NCI-H187 treated with DMSO at 0.1 percent for 48 hours (cell line): ENCODE data around the gene CELF1.
"Not testable (repeated sequence)": the region's sequence is repeated elsewhere in the genome, so short reads cannot be mapped to it uniquely, and the experiment has no call there.

Experiments
- DNase-seq: peaks from one replicate; lab custom pipeline; 2025; lab: John Stamatoyannopoulos, UW

CELF1 gene

DNA sequence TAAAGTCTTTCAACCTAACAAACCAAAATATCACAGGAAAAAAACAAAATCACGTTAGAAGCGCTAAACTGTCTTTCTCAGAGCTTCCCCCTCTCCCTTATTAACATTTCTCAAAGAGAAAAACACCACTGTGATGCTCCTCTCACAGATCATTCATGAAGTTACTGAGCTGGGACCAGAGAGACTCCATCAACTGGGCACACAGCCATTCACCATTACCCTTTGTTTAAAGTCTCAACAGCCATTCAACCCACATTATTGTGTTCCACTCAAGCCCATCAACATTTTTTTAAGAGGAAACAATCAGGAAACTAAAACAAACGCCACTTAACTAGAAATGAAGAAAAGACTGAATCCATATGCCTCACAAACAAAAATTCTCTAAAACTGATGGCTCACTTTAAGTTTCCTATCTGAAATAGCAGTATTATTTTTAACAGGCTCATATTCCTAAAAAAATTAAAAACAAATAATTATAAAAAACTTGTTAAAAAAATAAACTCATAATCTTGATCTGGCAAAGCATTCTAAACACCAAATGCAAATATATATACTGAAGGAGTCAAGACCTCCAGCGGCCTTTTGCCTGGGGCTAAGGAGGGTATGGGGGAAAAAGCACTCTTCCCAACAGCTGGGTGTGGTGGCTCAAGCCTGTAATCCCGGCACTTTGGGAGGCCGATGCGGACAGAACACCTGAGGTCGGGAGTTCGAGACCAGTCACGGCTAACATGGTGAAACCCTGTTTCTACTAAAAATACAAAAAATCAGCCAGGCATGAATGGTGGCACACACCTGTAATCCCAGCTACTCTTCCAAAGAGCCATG, 14.0 kb downstream of the CELF1 start:
- peak; percentile 40 for DNase-seq

DNA sequence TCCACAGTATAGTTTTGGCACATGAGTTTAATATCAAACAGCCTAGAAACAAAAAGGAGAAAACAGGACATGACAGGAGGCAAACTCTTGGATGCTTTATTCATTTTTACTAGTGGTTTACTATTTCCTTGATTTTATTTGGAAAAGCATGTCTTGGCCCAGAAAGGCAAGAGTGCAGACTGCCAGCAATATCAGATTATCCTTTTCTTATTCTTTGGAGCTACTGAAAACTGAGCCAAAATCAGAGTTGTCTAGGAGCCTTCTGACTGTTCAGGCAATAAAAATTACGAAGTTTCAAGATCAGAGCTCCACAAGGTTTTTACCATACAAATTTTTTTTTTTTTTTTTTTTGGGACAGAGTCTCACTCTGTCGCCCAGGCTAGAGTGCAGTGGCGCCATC, 16.0 kb downstream of the CELF1 start:
- no peak for DNase-seq

DNA sequence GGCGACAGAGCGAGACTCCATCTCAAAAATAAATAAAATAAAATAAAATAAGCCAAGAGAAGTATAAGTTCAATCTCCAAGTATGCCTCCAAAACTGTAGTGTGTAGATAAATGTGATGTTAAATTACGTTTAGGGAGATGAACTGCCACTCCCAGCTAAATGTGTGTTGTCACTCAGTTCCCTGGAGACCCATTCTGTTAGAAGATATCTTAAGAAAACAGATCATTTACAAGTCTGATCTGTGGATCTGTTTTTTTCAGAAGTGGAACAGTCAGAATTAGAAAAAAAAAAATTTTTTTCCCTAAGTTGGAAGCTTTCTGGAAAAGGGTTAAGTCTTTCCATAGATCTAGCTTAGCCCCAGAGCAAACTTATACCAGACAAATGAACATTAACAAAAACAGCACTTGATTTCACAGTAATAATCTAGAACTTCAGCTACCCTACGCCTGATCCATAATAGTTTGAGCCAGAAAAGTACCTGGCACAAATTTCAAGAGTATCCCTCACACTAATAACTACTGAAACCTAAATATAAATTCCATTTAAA, 18.2 kb downstream of the CELF1 start:
- DNase-seq = no peak

DNA sequence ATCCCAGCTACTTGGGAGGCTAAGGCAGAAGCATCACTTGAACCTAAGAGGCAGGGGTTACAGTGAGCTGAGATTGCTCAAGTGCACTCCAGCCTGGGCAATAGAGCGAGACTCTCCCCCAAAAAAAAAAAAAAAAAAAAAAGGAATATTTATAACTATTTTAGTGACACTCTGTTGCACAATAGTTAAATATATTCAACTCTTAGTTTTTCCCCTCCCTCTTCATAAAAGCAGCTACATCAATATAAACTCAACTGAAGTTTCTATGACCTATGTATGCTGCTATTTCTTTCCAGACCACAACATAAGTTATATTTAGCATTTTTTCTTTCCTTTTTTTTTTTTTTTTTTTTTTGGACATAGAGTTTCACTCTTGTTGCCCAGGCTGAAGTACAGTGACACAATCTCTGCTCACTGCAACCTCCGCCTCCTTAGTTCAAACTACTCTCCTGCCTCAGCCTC, 19.2 kb downstream of the CELF1 start:
- no peak for DNase-seq

DNA sequence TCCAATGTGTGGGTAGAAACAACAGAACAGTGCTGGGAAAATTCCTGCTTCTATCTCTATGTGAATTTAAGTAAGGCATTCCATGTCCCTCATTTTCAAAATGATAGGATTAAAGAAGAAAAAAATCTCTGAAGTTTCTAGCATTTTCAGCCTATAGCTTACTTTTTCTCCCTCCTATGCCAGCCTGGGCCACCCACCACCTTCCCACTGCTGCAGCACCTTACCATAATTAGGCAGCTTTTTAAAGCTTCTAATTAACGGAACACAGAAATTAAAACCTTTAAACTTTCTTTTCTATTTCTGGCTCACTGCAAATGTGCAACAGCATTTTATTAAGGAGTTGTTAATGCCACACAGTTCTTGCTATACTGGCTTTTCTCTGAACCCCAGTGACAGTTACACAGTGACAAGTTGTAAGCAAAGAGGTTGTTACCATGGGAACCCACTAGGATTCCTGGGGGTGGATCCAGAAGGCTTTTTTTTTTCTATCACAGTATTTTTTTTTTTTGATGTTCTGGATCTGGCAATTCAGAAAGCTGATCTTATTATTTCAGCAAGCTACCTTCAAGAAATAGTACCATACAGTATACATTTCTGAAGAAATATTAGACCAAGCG, 20.2 kb downstream of the CELF1 start:
- DNase-seq = no peak

DNA sequence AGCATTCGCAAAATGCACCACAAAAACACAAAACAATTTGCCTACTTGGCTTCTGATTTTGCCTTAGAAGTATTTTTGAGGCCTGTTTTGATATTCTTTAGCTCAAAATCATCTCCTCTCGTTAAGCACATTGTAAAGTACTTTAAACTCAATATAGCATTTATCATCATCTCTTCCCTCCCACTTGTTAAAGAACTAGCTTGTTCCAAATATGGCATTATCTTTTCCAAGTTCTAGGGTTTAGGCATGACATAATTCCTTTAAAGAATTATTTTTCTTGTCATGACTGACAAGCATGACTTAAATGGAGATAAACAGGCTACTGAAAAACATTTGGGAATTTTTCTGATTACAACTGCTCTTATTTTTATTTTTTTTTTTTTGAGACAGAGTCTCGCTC, 21.3 kb downstream of the CELF1 start:
- no peak for DNase-seq

DNA sequence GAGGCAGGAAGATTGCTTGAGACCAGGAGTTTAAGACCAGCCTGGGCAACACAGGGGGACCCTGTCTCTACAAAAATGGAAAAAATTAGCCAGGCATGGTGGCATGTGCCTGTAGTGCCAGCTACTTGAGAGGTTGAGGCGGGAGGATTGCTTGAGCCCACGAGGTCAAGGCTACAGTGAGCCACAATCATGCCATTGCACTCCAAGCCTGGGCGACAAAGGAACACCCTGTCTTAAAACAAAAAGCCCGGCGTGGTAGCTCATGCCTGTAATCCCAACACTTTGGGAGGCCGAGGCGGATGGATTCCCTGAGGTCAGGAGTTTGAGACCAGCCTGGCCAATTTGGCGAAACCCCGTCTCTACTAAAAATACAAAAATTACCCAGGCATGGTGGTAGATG, 22.2 kb downstream of the CELF1 start:
- not testable (repeated sequence) for DNase-seq

DNA sequence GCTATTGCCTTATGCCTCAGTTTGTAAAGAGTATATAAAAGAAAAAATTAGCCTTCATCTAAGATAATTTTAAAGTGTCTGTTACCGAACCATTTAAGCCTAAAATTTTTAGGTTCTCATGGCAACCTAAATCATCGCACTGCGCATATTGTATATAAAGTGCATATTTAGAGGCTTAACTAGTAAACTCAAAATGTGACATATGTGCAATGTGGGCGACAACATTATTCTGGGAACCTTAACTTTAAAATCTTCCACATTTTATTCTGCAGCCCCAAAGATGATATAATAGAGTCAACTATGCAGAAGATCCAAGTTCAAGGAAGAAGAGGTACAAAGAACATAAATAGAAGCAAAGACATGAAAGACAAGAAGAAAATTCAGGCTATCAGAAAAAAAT, 23.0 kb downstream of the CELF1 start:
- no peak for DNase-seq

DNA sequence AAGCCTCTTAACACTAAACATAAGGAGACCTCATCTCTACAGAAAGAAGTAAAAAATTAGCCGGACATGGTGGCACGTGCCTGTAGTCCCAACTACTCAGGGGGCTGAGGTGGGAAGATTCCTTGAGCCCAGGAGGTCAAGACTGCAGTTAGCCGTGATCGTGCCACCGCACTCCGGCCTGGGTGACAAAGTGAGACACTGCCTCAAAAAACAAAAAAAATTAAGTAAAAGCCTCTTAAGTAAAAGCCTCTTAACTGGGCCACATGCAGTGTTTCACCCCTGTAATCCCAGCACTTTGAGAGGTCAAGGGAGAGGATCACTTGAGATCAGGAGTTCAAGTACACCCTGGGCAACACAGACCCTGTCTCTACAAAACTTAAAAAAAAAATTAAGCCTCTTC, 25.7 kb downstream of the CELF1 start:
- no peak for DNase-seq

DNA sequence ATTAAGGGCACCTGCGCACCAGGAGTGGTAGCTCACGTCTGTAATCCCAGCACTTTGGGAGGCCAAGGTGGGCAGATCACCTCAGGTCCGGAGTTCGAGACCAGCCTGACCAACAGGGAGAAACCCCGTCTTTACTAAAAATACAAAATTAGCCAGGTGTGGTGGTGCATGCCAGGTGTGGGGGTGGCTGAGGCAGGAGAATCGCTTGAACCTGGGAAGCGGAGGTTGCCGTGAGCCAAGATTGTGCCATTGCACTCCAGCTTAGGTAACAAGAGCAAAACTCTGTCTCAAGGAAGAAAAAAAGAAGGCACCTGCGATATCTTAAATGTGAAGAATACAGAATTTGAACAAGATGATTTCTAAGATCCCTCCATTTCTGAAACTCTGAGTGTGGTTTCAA, 26.9 kb downstream of the CELF1 start:
- not testable (repeated sequence) for DNase-seq

DNA sequence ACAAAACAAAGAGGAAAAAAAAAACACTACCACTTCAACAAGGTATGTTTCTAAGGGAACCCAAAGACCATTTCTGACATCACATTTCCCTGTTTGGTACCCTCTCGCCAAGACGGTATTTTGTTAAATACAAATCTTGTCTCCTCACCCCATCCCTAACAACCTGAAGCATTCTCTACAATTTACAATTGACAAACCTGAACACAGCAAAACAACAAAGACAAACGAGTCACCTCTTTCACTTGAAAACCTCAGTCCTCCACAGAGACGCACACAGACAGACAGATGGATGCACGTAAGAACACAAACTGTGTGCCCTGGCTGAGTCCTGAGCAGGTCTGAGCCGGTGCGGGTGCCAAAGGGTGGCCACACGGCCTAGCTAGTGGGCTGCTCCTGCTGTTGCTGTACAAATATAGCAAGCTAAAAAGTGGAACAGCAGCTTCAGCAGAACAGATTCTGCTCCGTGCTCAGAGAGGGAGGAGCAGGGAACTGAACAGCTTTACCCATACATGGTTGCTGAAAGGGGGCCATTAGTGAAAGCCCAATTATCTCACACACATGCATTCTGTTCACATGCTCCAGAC, 28.5 kb downstream of the CELF1 start:
- no peak for DNase-seq

DNA sequence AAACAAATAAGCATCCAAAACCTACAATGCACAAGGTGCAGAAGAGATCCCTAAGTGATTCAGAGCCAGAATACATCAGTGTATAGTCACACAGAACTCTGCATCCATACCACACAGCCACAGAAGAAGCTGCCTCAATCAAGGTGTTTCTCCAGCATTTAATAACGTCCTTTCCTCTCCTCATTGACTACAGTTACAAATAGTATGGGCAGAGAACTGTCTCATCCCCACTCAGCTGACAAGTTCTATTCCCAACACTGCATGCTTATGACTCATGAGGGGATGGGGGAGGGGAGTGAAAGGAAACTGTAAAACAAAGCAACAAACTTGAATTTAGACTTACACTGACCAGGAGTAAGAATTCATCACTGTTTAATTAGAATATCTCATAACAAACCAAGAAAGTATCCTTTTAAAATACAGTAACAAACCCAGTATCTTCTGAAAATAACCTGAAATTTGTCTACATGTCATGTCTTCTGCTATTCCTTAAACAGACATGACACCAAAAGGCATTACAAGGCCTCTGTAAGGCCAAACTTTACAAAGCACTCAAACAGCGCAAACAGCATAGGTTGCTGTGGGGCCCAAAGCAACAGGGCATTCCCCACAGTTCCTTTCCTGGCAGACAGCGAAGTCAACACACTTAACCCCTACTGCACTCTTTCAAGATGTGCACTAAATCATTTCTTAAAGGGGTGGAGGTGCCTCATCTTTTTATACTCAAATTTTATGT, 29.3 kb downstream of the CELF1 start:
- DNase-seq = no peak

DNA sequence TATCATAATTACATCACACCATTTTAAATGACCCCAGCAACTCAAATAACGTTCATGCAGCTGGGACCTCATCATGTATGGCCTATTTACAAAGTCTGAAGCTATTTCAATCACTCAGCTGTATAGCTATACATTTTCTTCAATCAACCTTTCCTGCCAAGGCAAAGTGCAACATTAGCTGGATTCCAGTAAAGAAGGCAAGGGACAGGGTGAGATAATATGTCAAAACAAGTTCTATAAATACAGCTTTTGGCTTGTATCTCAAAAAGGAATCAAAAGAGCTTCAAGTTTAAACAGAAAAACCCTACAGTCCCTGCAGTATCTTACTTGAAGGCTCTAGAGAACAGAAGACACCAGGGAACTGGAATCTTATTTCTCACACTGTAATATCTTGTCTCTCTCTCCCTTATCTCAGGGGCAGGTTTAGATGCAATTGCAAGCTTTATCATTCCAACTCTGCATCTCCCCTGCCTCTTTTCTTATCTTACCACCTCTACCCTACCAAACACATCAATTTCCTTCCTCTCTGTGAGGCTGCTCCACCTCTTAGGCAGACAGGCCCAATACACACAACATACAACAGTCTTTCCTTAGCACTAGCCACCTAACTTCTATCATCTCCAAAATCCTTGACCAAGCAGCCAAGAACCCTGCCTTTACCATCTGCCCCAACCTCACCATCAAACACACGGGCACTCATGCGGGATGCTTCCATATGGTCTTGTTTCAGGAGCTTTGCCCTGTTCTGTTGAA, 34.5 kb downstream of the CELF1 start:
- no peak for DNase-seq

DNA sequence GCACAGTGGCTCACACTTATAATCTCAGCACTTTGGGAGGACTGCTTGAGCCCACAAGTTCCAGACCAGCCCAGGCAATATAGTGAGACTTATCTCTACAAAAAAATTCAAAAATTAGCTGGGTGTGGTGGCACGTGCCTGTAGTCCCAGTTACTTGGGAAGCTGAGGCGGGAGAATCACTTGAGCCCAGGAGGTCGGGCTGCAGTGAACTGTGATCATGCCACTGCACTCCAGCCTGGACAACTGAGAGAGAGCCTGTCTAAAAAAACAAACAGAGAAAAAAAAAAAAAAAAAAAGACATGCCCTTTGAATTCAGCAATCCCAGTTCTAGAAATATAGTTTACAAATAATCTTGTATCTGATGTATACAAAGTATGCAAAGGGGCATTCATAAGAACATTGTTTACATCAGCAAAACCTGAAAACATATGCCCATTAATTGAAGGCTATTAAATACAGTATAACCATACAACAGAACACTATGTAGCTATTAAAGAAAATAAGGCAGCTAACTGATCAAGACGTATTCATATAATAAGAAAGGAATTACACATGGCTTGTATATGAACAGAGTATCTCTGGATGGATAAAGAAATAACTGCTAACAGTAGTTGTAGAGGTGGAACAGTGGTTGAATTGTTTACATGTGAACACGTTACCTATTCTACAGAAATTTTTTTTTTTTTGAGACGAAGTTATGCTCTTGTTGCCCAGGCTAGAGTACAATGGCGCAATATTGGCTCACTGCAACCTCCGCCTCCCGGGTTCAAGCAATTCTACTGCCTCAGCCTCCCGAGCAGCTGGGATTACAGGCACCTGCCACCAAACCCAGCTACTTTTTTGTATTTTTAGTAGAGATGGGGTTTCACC, 35.7 kb downstream of the CELF1 start:
- DNase-seq = no peak

DNA sequence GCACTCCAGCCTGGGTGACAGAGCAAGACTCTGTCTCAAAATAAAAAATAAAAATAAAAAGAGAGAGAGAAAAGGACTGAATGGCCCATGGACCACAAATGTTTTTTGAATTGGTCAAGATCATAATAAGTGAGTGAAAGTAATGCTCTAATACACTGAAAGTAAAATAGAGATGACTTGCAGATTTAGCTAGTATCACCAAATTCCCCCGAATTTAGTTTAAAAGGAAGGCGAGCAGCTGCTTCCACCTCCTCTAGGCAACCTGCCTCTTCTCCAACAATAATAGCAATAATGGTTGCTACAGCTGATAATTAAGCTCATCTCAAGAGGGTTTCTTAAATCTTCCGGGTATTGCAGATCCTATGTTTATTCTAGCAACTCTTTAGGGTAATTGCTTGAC, 36.8 kb downstream of the CELF1 start:
- no peak for DNase-seq

DNA sequence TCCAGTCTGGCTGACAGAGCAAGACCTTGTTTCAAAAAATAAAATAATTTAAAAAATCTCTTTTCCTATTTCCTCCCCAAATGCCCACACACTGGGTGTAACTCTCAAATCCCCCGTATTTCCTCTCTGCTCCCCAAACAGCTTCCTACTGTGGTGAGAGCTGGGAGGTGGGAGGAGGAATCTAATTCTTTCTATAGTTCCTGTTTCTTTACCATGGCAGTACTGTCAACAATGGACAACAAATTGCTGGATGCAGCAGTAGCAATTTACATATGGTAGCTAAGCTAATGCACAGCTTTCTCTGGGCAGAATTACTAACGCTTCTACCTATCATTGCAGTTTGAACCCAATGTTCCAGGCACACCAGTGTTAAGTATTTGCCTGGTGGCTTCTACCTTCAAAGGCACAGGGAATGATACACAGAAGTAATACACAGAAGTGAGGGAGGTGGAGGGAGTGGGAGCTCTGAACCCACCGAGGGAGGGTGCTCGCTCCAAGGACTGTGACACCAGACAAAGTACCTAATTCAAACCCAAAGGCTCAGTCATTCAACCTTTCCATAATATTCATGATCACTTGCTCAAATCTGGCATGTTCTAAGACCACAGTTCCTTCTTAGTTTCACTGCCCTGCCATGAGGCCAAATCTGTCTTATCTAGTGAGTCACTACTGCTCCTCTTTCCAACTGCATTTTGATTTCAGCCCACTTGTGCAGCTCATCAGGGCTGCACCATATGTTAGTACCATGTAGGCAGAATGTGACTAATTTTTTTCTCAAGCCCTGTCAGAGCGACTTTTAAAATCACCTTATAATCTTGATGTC, 37.9 kb downstream of the CELF1 start:
- DNase-seq = no peak

DNA sequence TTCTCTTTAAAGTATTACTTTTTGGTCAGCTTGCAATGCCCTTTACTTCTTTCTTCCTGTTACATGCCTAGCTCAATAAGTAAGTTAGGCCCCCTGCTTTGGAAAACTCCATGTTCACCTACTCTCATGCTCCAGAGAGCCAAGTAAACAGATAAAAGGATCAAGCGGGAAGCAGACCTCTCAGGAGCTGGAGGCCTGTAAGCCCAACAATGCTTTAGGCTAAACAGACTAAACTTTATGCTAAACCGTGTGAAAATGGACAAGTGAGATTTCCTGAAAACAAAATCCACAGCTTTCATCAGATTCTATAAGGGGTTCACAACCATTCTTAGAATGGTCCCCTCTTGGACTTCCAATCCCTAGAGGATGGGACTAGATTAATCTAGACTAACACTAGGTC, 40.2 kb downstream of the CELF1 start:
- no peak for DNase-seq

DNA sequence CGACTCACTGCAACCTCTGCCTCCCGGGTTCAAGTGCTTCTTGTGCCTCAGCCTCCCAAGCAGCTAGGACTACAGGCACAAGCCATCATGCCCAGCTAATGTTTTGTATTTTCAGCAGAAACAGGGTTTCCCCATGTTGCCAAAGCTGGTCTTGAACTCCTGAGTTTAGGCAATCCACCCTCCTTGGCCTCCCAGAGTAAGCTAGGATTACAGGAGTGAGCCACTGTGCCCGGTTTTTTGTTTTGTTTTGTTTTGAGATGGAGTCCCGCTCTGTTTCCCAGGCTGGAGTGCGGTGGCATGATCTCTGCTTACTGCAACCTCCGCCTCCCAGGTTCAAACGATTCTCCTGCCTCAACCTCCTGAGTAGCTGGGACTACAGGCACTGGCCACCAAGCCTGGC, 41.0 kb downstream of the CELF1 start:
- DNase-seq = no peak

DNA sequence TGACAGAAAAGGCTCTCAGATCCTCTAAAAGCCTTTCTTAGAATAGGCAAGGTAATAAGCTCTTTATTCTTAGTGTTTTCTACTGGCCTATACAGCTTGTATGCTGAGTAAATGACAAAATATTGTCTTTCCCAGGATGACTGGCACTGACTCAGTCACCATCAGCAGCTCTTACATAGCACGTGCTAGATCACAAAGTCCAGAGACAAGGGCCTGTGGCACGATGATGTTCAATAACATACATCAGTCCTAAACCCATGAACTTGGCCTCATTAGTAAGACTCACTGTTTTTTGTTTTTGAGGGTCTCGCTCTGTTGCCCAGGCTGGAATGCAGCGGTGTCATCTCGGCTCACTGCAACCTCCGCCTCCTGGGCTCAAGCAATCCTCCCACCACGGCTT, 42.7 kb downstream of the CELF1 start:
- DNase-seq = no peak

DNA sequence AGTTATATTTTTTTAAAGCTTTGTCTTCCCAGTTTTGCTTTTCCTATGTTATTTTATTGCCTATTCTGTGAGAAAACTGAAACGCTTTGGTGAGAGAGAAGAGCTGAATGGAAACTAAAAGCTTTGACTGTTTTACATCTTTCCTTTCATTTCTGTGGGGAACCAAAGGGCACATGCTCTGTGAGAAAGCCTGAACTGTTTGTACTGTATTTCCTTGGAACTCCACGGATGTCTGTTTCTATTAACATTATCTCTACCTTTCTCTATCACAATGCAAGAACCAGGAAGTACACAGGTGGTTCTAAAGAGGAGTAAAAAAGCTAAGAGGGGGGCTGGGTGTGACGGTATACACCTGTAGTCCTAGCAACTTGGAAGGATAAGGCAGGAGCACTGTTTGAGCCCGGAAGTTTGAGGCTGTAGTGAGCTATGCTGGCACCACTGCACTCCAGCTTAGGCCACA, 43.8 kb downstream of the CELF1 start:
- no peak for DNase-seq
